Endothelial cell of umbilical vein (primary cell): ENCODE measurements around the gene OR9Q1. TPM values are rescaled to one million over a fixed set of nuclear protein-coding genes. Genes with fewer than 3 reads are reported as not detected.

Source experiments
- BruUV-seq: library from RNA; stranded (reverse); fragments of 400-500 nt; replicated peaks from 2 replicates; lab custom pipeline; 2021; lab: Mats Ljungman, UMichigan
- CTCF ChIA-PET: fragments of 300-600, 350-600 bp; sonication (Branson Sonifier 250); formaldehyde crosslinking; loops from one replicate; lab custom pipeline; 2021; ENCODE audit warnings: antibody characterized with exemption, inconsistent platforms; lab: Charles Lee
- POLR2A ChIA-PET: fragments of 300-600, 350-600 bp; sonication (Branson Sonifier 250); formaldehyde crosslinking; loops from one replicate; lab custom pipeline; 2021; ENCODE audit warnings: antibody characterized with exemption, inconsistent platforms; lab: Charles Lee
- DNase-seq: peaks from one replicate; pipeline ENCODE4 v3.0.0-alpha.2; 2011; ENCODE audit warnings: low read depth, low spot score
- FAIRE-seq: peaks from 2 replicates; lab custom pipeline; 2011; peaks lifted over from hg19 to GRCh38; lab: Jason Lieb, UNC
- H2AFZ ChIP-seq: 2 replicates; pipeline ENCODE4 v1.6.0; 2012; ENCODE audit warnings: low read depth, low read length, control low read depth, inconsistent platforms
- H3K27ac ChIP-seq: 2 replicates; pipeline ENCODE4 v1.5.1; 2011; ENCODE audit warnings: low read depth, mild to moderate bottlenecking, control low read depth, low read length, moderate library complexity; ENCODE audit not compliant: insufficient read depth
- H3K27me3 ChIP-seq, 2 experiments: 2 replicates each; pipeline versions ENCODE4 v1.6.0 to v1.6.1; 2011; ENCODE audit warnings: low read length in 2 of 2, mixed read lengths in 1 of 2; ENCODE audit not compliant: control insufficient read depth in 2 of 2, insufficient read depth in 2 of 2
- H3K36me3 ChIP-seq, 2 experiments: 2 replicates in 1 of 2; 3 replicates in 1 of 2; pipeline ENCODE4 v1.5.1; 2011; ENCODE audit warnings: low read length in 2 of 2, mild to moderate bottlenecking in 1 of 2, moderate library complexity in 1 of 2; ENCODE audit not compliant: control insufficient read depth in 2 of 2, insufficient read depth in 2 of 2; ENCODE audit errors: extremely low read depth in 1 of 2
- H3K4me1 ChIP-seq: 3 replicates; pipeline ENCODE4 v1.5.1; 2011; ENCODE audit warnings: mild to moderate bottlenecking, low read length; ENCODE audit not compliant: control insufficient read depth, insufficient read depth; ENCODE audit errors: extremely low read depth
- H3K4me2 ChIP-seq: 2 replicates; pipeline ENCODE4 v1.6.1; 2011; ENCODE audit warnings: low read length, control low read depth, mixed read lengths; ENCODE audit not compliant: insufficient read depth
- H3K4me3 ChIP-seq, 3 experiments: fragments of 200-600 bp in 1 of 3; sonication (generic), shearing (Covaris generic) in 1 of 3; replicated peaks in 1 of 3; 2 replicates each; pipeline ENCODE4 v1.5.1; 2011 to 2016; ENCODE audit warnings: control low read depth in 3 of 3, low read length in 3 of 3, mild to moderate bottlenecking in 2 of 3, inconsistent platforms in 1 of 3, low read depth in 1 of 3, moderate library complexity in 1 of 3; ENCODE audit not compliant: insufficient read depth in 1 of 3
- H3K79me2 ChIP-seq: 2 replicates; pipeline ENCODE4 v1.6.0; 2012; ENCODE audit warnings: low read length, inconsistent platforms; ENCODE audit not compliant: control insufficient read depth, insufficient read depth
- H3K9ac ChIP-seq: replicated peaks from 2 replicates; pipeline ENCODE3; 2011; ENCODE audit warnings: low read length, control low read depth; ENCODE audit not compliant: insufficient read depth; ENCODE audit errors: extremely low read depth
- H3K9me1 ChIP-seq: replicated peaks from 3 replicates; pipeline ENCODE4 v1.6.0; 2011; ENCODE audit warnings: mild to moderate bottlenecking, low read length; ENCODE audit not compliant: control insufficient read depth, insufficient read depth; ENCODE audit errors: extremely low read depth
- H3K9me3 ChIP-seq: replicated peaks from 2 replicates; pipeline ENCODE4 v1.5.1; 2012; ENCODE audit warnings: low read length, inconsistent platforms; ENCODE audit not compliant: control insufficient read depth, insufficient read depth
- H4K20me1 ChIP-seq: replicated peaks from 2 replicates; pipeline ENCODE3; 2011; ENCODE audit warnings: mild to moderate bottlenecking, low read length; ENCODE audit not compliant: control insufficient read depth, insufficient read depth; ENCODE audit errors: extremely low read depth
- EZH2 ChIP-seq: IDR thresholded peaks from 2 replicates; pipeline ENCODE4 v1.6.1; 2012; ENCODE audit warnings: borderline replicate concordance, low read depth, mild to moderate bottlenecking, moderate library complexity, low read length, inconsistent platforms; ENCODE audit not compliant: severe bottlenecking
- FOS ChIP-seq: IDR thresholded peaks from 2 replicates; pipeline ENCODE4 v1.6.1; 2011; ENCODE audit warnings: mild to moderate bottlenecking, low read length, moderate library complexity, borderline replicate concordance; ENCODE audit not compliant: insufficient read depth
- GATA2 ChIP-seq: IDR thresholded peaks from 2 replicates; pipeline ENCODE4 v1.7.0; 2011; ENCODE audit warnings: low read depth, mild to moderate bottlenecking, moderate library complexity, mixed read lengths, low read length; ENCODE audit not compliant: insufficient read length, insufficient read depth
- JUN ChIP-seq: IDR thresholded peaks from 2 replicates; pipeline ENCODE4 v1.6.1; 2011; ENCODE audit warnings: borderline replicate concordance, low read depth; ENCODE audit not compliant: insufficient read length, insufficient read depth
- MYC ChIP-seq: IDR thresholded peaks from one replicate; pipeline ENCODE4 v1.6.1; 2011; ENCODE audit warnings: mild to moderate bottlenecking, low read depth, low read length
- POLR2A ChIP-seq: IDR thresholded peaks from 2 replicates; pipeline ENCODE4 v1.6.1; 2012; ENCODE audit warnings: low read depth, mild to moderate bottlenecking, control low read depth, low read length
- POLR2AphosphoS5 ChIP-seq: IDR thresholded peaks from 2 replicates; pipeline ENCODE4 v1.6.1; 2012; ENCODE audit warnings: low read depth, mild to moderate bottlenecking, control low read depth, low read length, moderate library complexity; ENCODE audit not compliant: insufficient read depth
- dilution Hi-C: fragments of 300-500 bp; cut with MboI; formaldehyde crosslinking; loops from one replicate; pipeline ENCODE4 v1.15.0; 2019; ENCODE audit warnings: low sequenced_read_pairs; ENCODE audit not compliant: extremely low pct_ligation_motif_present
- intact Hi-C: fragments of 100-400 bp; cut with micrococcal nuclease; formaldehyde crosslinking; loops from one replicate; pipeline ENCODE4 v1.10.0; 2022
- polyA plus RNA-seq, 4 experiments: library from polyadenylated mRNA; depleted of rRNA in 3 of 4; stranded (reverse) in 3 of 4; unstranded in 1 of 4; fragments of >200 nt; gene quantifications; 2 replicates each; pipeline versions ENCODE4 v1.2.1 to v1.2.3, GENCODE V29; 2011 to 2012; ENCODE audit warnings: missing spikeins in 1 of 4
- total RNA-seq: library from RNA; stranded (reverse); gene quantifications from 2 replicates; pipeline ENCODE4 v1.2.3, GENCODE V29; 2021
- TF ChIP-seq, protein P1 (sequence below): IDR thresholded peaks from 2 replicates; pipeline ENCODE4 v1.6.1; 2011; ENCODE audit not compliant: insufficient read depth, insufficient read length
- TF ChIP-seq, protein P2 (sequence below), 2 donors: IDR thresholded peaks; 1 replicate in 1 of 2; 2 replicates in 1 of 2; pipeline ENCODE4 v1.5.1; 2011; ENCODE audit warnings: low read length in 2 of 2, mild to moderate bottlenecking in 2 of 2, moderate library complexity in 2 of 2, control low read depth in 1 of 2, inconsistent platforms in 1 of 2, low read depth in 1 of 2; ENCODE audit not compliant: insufficient read depth in 1 of 2; ENCODE audit errors: extremely low read depth in 1 of 2

OR9Q1 gene
- total and polyA plus RNA-seq, 2 donors (not counting 3 experiments of a cell fraction or from before 2014, with no cell fraction given), result not detected

DNA sequence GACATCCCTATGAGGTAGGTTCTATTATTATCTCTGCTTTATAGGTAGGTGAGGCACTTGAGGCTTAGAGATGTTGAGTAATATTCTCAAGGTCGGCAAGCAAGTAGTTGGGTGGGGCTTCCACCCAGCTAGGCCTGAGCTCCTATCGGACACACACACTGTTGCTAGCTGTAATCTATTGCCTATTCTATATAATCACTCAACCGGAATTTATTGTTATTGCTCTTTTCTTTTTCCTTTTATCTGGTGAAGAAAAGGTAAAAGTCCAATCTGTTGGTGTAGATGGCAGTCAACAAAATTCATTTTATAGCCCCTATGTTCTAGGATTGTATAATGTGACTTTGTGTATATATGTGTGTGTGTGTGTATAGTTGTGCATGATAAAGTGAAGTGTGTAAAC is 168.5 kb downstream of the OR9Q1 start:
- Histone ChIP-seq H3K27me3 (no peaks in the 10 kb centered on the region), H2AFZ (no peak overlapping the region), H4K20me1 (no peaks in the 10 kb centered on the region), H3K9ac (no peak overlapping the region), H3K4me2 (no peak overlapping the region), H3K4me1 (no peaks in the 10 kb centered on the region), H3K36me3 (no peaks in the 10 kb centered on the region), H3K9me1 (no peaks in the 10 kb centered on the region), H3K27ac (no peak overlapping the region), H3K9me3 (no peaks in the 10 kb centered on the region), H3K79me2 (no peaks in the 10 kb centered on the region), H3K4me3 (no peak overlapping the region)
- DNase-seq (no peak), FAIRE-seq (no peak)
- CTCF ChIA-PET, result no interaction called here
- POLR2A ChIA-PET, result no interaction called here
- intact Hi-C loops, result no loop called here
- BruUV-seq, result no TSS peak
- dilution Hi-C loops, result no loop called here
- no peak for TF ChIP-seq POLR2AphosphoS5
- TF ChIP-seq FOS, result no peak
- TF ChIP-seq, protein P1, sequence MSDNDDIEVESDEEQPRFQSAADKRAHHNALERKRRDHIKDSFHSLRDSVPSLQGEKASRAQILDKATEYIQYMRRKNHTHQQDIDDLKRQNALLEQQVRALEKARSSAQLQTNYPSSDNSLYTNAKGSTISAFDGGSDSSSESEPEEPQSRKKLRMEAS, result no peak
- no peak for TF ChIP-seq MYC
- no peak for TF ChIP-seq GATA2
- TF ChIP-seq JUN, result no peak
- TF ChIP-seq, protein P2, sequence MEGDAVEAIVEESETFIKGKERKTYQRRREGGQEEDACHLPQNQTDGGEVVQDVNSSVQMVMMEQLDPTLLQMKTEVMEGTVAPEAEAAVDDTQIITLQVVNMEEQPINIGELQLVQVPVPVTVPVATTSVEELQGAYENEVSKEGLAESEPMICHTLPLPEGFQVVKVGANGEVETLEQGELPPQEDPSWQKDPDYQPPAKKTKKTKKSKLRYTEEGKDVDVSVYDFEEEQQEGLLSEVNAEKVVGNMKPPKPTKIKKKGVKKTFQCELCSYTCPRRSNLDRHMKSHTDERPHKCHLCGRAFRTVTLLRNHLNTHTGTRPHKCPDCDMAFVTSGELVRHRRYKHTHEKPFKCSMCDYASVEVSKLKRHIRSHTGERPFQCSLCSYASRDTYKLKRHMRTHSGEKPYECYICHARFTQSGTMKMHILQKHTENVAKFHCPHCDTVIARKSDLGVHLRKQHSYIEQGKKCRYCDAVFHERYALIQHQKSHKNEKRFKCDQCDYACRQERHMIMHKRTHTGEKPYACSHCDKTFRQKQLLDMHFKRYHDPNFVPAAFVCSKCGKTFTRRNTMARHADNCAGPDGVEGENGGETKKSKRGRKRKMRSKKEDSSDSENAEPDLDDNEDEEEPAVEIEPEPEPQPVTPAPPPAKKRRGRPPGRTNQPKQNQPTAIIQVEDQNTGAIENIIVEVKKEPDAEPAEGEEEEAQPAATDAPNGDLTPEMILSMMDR (IDR thresholded peaks at IDR 0.05; ENCODE audit: extremely low read depth in 1 of 2, insufficient read depth in 1 of 2, low read depth in 1 of 2, low read length in 2 of 2), result no peak
- no peak for TF ChIP-seq POLR2A
- no peak for TF ChIP-seq EZH2
